Mammary epithelial cell (primary cell): ENCODE results near the gene ADPRH.

Experiments used
- EZH2 ChIP-seq: IDR thresholded peaks from 2 replicates; pipeline ENCODE4 v1.6.1; 2012; ENCODE audit warnings: low read length, inconsistent platforms, borderline replicate concordance
- TF ChIP-seq, protein P1 (sequence below), 2 donors: IDR thresholded peaks in 1 of 2; conservative IDR thresholded peaks in 1 of 2; 2 replicates each; pipeline ENCODE4 v1.5.1; 2011 to 2012; ENCODE audit warnings: inconsistent platforms in 2 of 2, low read length in 2 of 2, mild to moderate bottlenecking in 2 of 2, control low read depth in 1 of 2, low read depth in 1 of 2; ENCODE audit not compliant: insufficient read depth in 1 of 2; ENCODE audit errors: extremely low read depth in 1 of 2

DNA sequence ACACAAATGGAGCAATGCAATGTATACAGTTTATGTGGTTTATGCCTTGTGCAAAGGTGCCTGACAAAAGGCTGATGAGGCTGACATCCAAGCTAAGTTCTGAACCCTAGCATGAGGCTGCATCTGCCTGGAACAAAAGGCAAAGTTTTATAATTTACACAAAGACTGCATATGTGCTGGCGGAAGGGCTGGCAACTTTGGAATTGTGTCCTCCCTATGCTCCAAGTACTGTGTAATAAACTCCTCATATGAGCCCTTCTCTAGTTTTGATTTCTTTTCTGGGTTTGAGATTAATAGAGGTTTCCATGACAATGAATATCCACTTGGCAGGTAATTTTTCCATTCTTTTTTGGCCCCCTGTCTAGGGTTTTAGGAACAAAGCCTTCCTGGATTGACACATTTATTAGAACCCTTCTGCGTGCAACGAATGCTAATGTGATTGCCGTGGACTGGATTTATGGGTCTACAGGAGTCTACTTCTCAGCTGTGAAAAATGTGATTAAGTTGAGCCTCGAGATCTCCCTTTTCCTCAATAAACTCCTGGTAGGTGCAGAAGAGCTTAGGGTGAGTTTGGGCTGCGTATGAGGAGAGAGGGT, 29.2 kb downstream of the ADPRH start:
- TF ChIP-seq, protein P1, sequence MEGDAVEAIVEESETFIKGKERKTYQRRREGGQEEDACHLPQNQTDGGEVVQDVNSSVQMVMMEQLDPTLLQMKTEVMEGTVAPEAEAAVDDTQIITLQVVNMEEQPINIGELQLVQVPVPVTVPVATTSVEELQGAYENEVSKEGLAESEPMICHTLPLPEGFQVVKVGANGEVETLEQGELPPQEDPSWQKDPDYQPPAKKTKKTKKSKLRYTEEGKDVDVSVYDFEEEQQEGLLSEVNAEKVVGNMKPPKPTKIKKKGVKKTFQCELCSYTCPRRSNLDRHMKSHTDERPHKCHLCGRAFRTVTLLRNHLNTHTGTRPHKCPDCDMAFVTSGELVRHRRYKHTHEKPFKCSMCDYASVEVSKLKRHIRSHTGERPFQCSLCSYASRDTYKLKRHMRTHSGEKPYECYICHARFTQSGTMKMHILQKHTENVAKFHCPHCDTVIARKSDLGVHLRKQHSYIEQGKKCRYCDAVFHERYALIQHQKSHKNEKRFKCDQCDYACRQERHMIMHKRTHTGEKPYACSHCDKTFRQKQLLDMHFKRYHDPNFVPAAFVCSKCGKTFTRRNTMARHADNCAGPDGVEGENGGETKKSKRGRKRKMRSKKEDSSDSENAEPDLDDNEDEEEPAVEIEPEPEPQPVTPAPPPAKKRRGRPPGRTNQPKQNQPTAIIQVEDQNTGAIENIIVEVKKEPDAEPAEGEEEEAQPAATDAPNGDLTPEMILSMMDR (conservative IDR thresholded peaks at IDR 0.05 in 1 of 2, IDR thresholded peaks at IDR 0.05 in 1 of 2; ENCODE audit: extremely low read depth in 1 of 2, insufficient read depth in 1 of 2, low read depth in 1 of 2, low read length in 2 of 2) = no peak
- TF ChIP-seq EZH2 = no peak
